ENCODE measurements around the gene SCD5.
"Not testable (repeated sequence)": the region's sequence is repeated elsewhere in the genome, so short reads cannot be mapped to it uniquely, and the experiment has no call there.

The SCD5 gene

GRCh38 chr4:82798168-82799005 lies at the start of gene SCD5:
TSS of gene SCD5 (minus strand) at chr4:82798796. CDS start at chr4:82798537, 259 bp downstream.
- in situ Hi-C loops (cut with HindIII; ENCODE audit: low sequenced_read_pairs) = no loop called here

- in situ Hi-C loops (cut with HindIII; ENCODE audit: low sequenced_read_pairs) = no loop called here
These were observed 44.0 kb upstream of the SCD5 start for GRCh38 chr4:82842593-82842992.

GRCh38 chr4:82839624-82840023 lies 41.0 kb upstream of the SCD5 start:
- in situ Hi-C loops (cut with HindIII; ENCODE audit: low sequenced_read_pairs) = no loop called here

GRCh38 chr4:82833696-82834313 lies 35.2 kb upstream of the SCD5 start:
- in situ Hi-C loops (cut with HindIII; ENCODE audit: low sequenced_read_pairs) = no loop called here

- in situ Hi-C loops (cut with HindIII; ENCODE audit: low sequenced_read_pairs) = not testable (repeated sequence)
These were observed 34.5 kb upstream of the SCD5 start for GRCh38 chr4:82833060-82833459.

GRCh38 chr4:82825425-82825824 lies 26.8 kb upstream of the SCD5 start:
- in situ Hi-C loops (cut with HindIII; ENCODE audit: low sequenced_read_pairs) = no loop called here

GRCh38 chr4:82823062-82823461 lies 24.5 kb upstream of the SCD5 start:
- in situ Hi-C loops (cut with HindIII; ENCODE audit: low sequenced_read_pairs) = loop anchor here (5.0 kb wide), 1 partner anchor 39 kb away; no protein-coding TSS in a partner anchor

GRCh38 chr4:82820689-82821088 lies 22.1 kb upstream of the SCD5 start:
- in situ Hi-C loops (cut with HindIII; ENCODE audit: low sequenced_read_pairs) = loop anchor here (5.0 kb wide), 1 partner anchor 42 kb away; no protein-coding TSS in a partner anchor

GRCh38 chr4:82818664-82819662 lies 20.4 kb upstream of the SCD5 start:
- in situ Hi-C loops (cut with HindIII; ENCODE audit: low sequenced_read_pairs) = no loop called here

- in situ Hi-C loops (cut with HindIII; ENCODE audit: low sequenced_read_pairs) = not testable (repeated sequence)
These were observed 18.3 kb upstream of the SCD5 start for GRCh38 chr4:82816874-82817273.

- in situ Hi-C loops (cut with HindIII; ENCODE audit: low sequenced_read_pairs) = no loop called here
These were observed 15.4 kb upstream of the SCD5 start for GRCh38 chr4:82814034-82814433.

GRCh38 chr4:82811838-82812341 lies 13.3 kb upstream of the SCD5 start:
- in situ Hi-C loops (cut with HindIII; ENCODE audit: low sequenced_read_pairs) = no loop called here

GRCh38 chr4:82811392-82811791 lies 12.8 kb upstream of the SCD5 start:
- in situ Hi-C loops (cut with HindIII; ENCODE audit: low sequenced_read_pairs) = no loop called here

GRCh38 chr4:82810176-82810575 lies 11.6 kb upstream of the SCD5 start:
- in situ Hi-C loops (cut with HindIII; ENCODE audit: low sequenced_read_pairs) = no loop called here

GRCh38 chr4:82809619-82810018 lies 11.0 kb upstream of the SCD5 start:
- in situ Hi-C loops (cut with HindIII; ENCODE audit: low sequenced_read_pairs) = loop anchor here (5.0 kb wide), 1 partner anchor 57 kb away; no protein-coding TSS in a partner anchor

- in situ Hi-C loops (cut with HindIII; ENCODE audit: low sequenced_read_pairs) = no loop called here
These were observed 5.2 kb upstream of the SCD5 start for GRCh38 chr4:82803746-82804145.

- in situ Hi-C loops (cut with HindIII; ENCODE audit: low sequenced_read_pairs) = no loop called here
These were observed 4.3 kb upstream of the SCD5 start for GRCh38 chr4:82802911-82803310.

- in situ Hi-C loops (cut with HindIII; ENCODE audit: low sequenced_read_pairs) = no loop called here
These were observed 3.4 kb upstream of the SCD5 start for GRCh38 chr4:82801910-82802521.

- in situ Hi-C loops (cut with HindIII; ENCODE audit: low sequenced_read_pairs) = no loop called here
These were observed 648 bp upstream of the SCD5 start for GRCh38 chr4:82799006-82799881.
